ENCODE measurements around the gene GRK4.
"Not testable (repeated sequence)": the region's sequence is repeated elsewhere in the genome, so short reads cannot be mapped to it uniquely, and the experiment has no call there.

GRK4 gene

GRCh38 chr4:2960450-2960849 lies 2.9 kb upstream of the GRK4 start:
- Mint-ChIP-seq H3K4me3 (peak overlapping the region; percentile 21 to 62), H3K27ac (peak overlapping the region in 1 of 2 donors; percentile 63), H3K4me1 (peaks cover 73% of the 10 kb centered on the region)
- H3K9me3 Mint-ChIP-seq, H3K27me3 Mint-ChIP-seq, DNase-seq, ATAC-seq: not testable (repeated sequence)

- ATAC-seq = peak; percentile 22
- DNase-seq = peak in 1 of 2 donors; percentile 55
- peak overlapping the region in 1 of 2 donors; percentile 81 for H3K27ac Mint-ChIP-seq
- H3K9me3 Mint-ChIP-seq = no peaks in the 10 kb centered on the region
- no peaks in the 10 kb centered on the region for H3K27me3 Mint-ChIP-seq
- peak overlapping the region; percentile 86 to 88 for H3K4me3 Mint-ChIP-seq
- peaks cover 67% of the 10 kb centered on the region for H3K4me1 Mint-ChIP-seq
Measured at GRCh38 chr4:2961421-2961810, 2.0 kb upstream of the GRK4 start.

- DNase-seq (peak; percentile 58 to 74), ATAC-seq (peak; percentile 65)
- Mint-ChIP-seq H3K27me3 (no peaks in the 10 kb centered on the region), H3K9me3 (no peaks in the 10 kb centered on the region), H3K4me3 (peak overlapping the region; percentile 86 to 88), H3K27ac (peak overlapping the region; percentile 96 to 97), H3K4me1 (peaks cover 63% of the 10 kb centered on the region)
Measured at GRCh38 chr4:2961811-2962441, 1.4 kb upstream of the GRK4 start.

GRCh38 chr4:2962614-2963174 lies 677 bp upstream of the GRK4 start:
- peaks cover 57% of the 10 kb centered on the region for H3K4me1 Mint-ChIP-seq
- no peaks in the 10 kb centered on the region for H3K27me3 Mint-ChIP-seq
- DNase-seq (peak in 1 of 2 donors; percentile 66), ATAC-seq (peak; percentile 38)
- H3K9me3 Mint-ChIP-seq = no peaks in the 10 kb centered on the region
- H3K4me3 Mint-ChIP-seq = peak overlapping the region; percentile 86 to 88
- H3K27ac Mint-ChIP-seq = peak overlapping the region; percentile 96 to 97

- H3K4me1 Mint-ChIP-seq = peaks cover 44% of the 10 kb centered on the region
- H3K9me3 Mint-ChIP-seq = no peaks in the 10 kb centered on the region
- H3K4me3 Mint-ChIP-seq = peak overlapping the region; percentile 86 to 88
- H3K27me3 Mint-ChIP-seq = no peaks in the 10 kb centered on the region
- DNase-seq (no peak), ATAC-seq (peak; percentile 29)
- peak overlapping the region in 1 of 2 donors; percentile 95 for H3K27ac Mint-ChIP-seq
Measured at GRCh38 chr4:2963966-2964471, 648 bp downstream of the GRK4 start.

- DNase-seq (no peak), ATAC-seq (no peak)
- Mint-ChIP-seq H3K27ac (peak overlapping the region in 1 of 2 donors; percentile 95), H3K4me1 (peaks cover 37% of the 10 kb centered on the region), H3K4me3 (peak overlapping the region; percentile 86 to 88), H3K27me3 (no peaks in the 10 kb centered on the region), H3K9me3 (no peaks in the 10 kb centered on the region)
Measured at GRCh38 chr4:2964706-2965258, 1.4 kb downstream of the GRK4 start.

GRCh38 chr4:2965262-2965661 lies 1.9 kb downstream of the GRK4 start:
- ATAC-seq (no peak), DNase-seq (no peak)
- peaks cover 32% of the 10 kb centered on the region for H3K4me1 Mint-ChIP-seq
- H3K9me3 Mint-ChIP-seq = no peaks in the 10 kb centered on the region
- peak overlapping the region in 1 of 2 donors; percentile 2 for H3K4me3 Mint-ChIP-seq
- H3K27me3 Mint-ChIP-seq = no peaks in the 10 kb centered on the region
- H3K27ac Mint-ChIP-seq = no peak overlapping the region

- H3K4me3 Mint-ChIP-seq = no peak overlapping the region
- peaks cover 17% of the 10 kb centered on the region for H3K4me1 Mint-ChIP-seq
- DNase-seq (no peak), ATAC-seq (no peak)
- no peaks in the 10 kb centered on the region for H3K27me3 Mint-ChIP-seq
- no peak overlapping the region for H3K27ac Mint-ChIP-seq
- H3K9me3 Mint-ChIP-seq = no peaks in the 10 kb centered on the region
Measured at GRCh38 chr4:2968381-2968780, 5.0 kb downstream of the GRK4 start.

- Mint-ChIP-seq H3K9me3 (no peaks in the 10 kb centered on the region), H3K4me1 (no peaks in the 10 kb centered on the region), H3K4me3 (no peak overlapping the region), H3K27ac (no peak overlapping the region), H3K27me3 (no peaks in the 10 kb centered on the region)
- no peak for DNase-seq
- ATAC-seq = no peak
Measured at GRCh38 chr4:2971275-2971674, 7.9 kb downstream of the GRK4 start.

- Mint-ChIP-seq H3K4me3 (no peak overlapping the region), H3K4me1 (peaks cover 5% of the 10 kb centered on the region)
- no peak for DNase-seq
Measured at GRCh38 chr4:2977211-2978088, 14.1 kb downstream of the GRK4 start.

GRCh38 chr4:2981256-2981819 lies 18.0 kb downstream of the GRK4 start:
- Mint-ChIP-seq H3K9me3 (no peaks in the 10 kb centered on the region), H3K27me3 (no peaks in the 10 kb centered on the region), H3K4me3 (no peak overlapping the region), H3K27ac (no peak overlapping the region), H3K4me1 (peaks cover 5% of the 10 kb centered on the region)
- no peak for ATAC-seq
- no peak for DNase-seq

More at GRCh38 chr4:2977211-2978088, 14.1 kb downstream of the GRK4 start:
- H3K27ac Mint-ChIP-seq = no peak overlapping the region
- no peak for ATAC-seq
- no peaks in the 10 kb centered on the region for H3K27me3 Mint-ChIP-seq
- no peaks in the 10 kb centered on the region for H3K9me3 Mint-ChIP-seq

- H3K9me3 Mint-ChIP-seq = no peaks in the 10 kb centered on the region
- no peak overlapping the region for H3K4me3 Mint-ChIP-seq
- no peak overlapping the region for H3K27ac Mint-ChIP-seq
- H3K27me3 Mint-ChIP-seq = no peaks in the 10 kb centered on the region
- no peak for DNase-seq
- ATAC-seq = no peak
- H3K4me1 Mint-ChIP-seq = peaks cover 5% of the 10 kb centered on the region
Measured at GRCh38 chr4:2982012-2982411, 18.6 kb downstream of the GRK4 start.

GRCh38 chr4:2983715-2984114 lies 20.3 kb downstream of the GRK4 start:
- H3K27me3 Mint-ChIP-seq, H3K4me3 Mint-ChIP-seq, H3K27ac Mint-ChIP-seq, H3K9me3 Mint-ChIP-seq, H3K4me1 Mint-ChIP-seq, DNase-seq, ATAC-seq: not testable (repeated sequence)

- H3K27me3 Mint-ChIP-seq = peaks cover 5% of the 10 kb centered on the region
- no peaks in the 10 kb centered on the region for H3K4me1 Mint-ChIP-seq
- ATAC-seq = no peak
- no peak for DNase-seq
- H3K4me3 Mint-ChIP-seq = no peak overlapping the region
- no peaks in the 10 kb centered on the region for H3K9me3 Mint-ChIP-seq
- no peak overlapping the region for H3K27ac Mint-ChIP-seq
Measured at GRCh38 chr4:2991243-2991642, 27.9 kb downstream of the GRK4 start.

- no peak for ATAC-seq
- H3K27me3 Mint-ChIP-seq = peaks cover 5% of the 10 kb centered on the region
- no peaks in the 10 kb centered on the region for H3K4me1 Mint-ChIP-seq
- DNase-seq = no peak
- no peak overlapping the region for H3K27ac Mint-ChIP-seq
- H3K9me3 Mint-ChIP-seq = no peaks in the 10 kb centered on the region
- no peak overlapping the region for H3K4me3 Mint-ChIP-seq
Measured at GRCh38 chr4:2994917-2995316, 31.5 kb downstream of the GRK4 start.
